ENCODE results near the gene RPP21.

DNA sequence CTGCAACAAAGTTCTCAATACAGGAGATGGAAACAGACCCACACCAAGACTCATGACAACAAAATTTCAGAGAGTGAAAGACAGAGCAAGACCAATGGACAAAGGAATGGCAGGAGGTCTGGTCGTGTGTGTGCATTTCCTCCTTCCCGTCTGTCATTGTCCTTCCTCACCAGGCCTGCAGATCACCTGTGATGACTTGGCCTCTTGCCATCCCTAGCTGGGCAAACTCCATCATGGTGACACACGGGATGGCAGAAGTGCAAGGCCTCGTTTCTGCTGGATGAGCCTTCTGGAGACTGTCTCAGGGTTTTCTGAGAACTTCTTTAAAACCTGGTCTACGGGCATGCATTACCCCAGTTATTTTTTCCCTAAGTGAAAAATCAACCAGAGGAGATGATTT, 49.2 kb downstream of the RPP21 start:
- TF ChIP-seq CTCF (IDR thresholded peaks at IDR 0.05; ENCODE audit: low read depth, low read length) = no peak
- no peak for TF ChIP-seq EZH2phosphoT487 (IDR thresholded peaks at IDR 0.05; ENCODE audit: low read depth)

All from OCI-LY3 (cell line).